Kidney capillary endothelial cell (primary cell): ENCODE data around the gene ADCY3.

Experiments used
- DNase-seq: peaks from one replicate; pipeline ENCODE4 v3.0.0-alpha.2; 2018; ENCODE audit warnings: low spot score

ADCY3 gene

DNA sequence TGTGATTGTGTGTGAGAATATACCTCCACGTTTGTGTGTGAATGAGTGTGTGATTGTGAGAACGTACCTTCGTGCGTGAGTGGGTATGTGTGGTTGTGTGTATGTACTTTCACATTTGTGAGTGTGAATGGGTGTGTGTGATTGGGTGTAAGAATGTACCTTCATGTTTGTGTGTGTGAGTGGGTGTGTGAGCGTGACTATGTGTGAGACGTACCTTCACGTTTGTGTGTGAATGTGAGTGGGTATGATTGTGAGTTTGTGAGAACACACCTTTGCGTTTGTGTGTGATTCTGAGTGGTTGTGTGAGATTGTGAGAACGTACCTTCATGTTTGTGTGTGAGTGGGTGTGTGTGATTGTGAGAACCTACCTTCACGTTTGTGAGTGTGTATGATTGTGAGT lies 5.8 kb upstream of the ADCY3 start:
- DNase-seq, result no peak

DNA sequence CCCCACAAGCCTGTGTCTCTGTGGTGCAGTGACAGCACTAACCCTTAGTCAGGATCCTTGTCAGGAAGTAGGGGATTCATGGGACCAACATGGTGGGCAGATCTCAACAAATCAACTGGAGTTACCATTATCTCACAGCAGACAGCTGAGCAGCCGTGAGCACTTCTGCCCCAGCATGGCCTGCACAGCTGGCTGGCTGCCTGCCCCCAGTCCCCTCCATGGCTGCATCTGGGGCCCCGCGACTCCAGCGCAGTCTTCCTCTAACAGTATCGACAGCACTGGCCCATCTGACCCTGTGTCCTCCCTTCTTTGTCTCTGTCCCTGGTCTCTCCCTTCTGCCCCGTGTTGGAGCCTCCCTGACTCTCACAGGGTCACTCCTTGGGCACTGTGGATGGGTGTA lies 4.7 kb upstream of the ADCY3 start:
- DNase-seq, result no peak

DNA sequence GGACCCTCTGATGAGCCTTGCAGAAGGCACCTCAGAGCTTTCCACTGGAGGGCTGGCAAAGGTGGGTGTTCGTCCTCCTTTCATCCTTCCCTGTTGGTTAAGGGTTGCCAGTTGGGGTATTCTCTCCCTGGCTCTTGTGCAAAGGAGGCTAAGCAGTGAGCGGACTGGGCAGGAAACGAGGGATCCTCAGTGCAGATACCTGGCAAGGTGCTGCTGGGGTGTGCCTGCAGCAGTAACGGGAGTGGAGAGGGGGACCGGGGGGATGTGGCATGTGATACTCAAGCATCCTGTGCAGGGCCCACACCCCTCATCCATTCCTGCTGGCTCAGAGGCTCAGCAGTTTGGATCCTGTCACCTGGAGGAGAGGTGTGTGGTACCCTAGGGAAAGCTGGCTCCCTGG lies 4.2 kb upstream of the ADCY3 start:
- no peak for DNase-seq

DNA sequence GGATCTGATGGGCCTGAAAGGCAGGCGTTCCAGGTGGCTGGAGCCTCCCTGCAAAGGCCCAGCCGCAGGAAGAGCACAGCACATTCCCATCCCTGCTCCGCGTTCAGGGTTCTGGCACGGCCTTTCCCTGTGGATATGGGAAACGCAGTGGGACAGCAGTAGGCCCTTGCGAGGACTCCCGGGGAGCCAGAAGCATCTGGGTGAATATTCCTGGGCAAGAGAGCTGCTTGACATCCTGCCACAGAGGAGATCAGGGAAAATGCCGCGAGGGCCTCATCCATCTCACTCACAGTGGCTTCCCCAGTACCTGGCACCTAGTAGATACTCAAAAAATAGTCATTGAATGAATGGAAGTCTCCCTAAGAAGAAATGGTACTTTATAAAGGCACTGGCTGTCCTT lies 3.1 kb upstream of the ADCY3 start:
- DNase-seq, result no peak

DNA sequence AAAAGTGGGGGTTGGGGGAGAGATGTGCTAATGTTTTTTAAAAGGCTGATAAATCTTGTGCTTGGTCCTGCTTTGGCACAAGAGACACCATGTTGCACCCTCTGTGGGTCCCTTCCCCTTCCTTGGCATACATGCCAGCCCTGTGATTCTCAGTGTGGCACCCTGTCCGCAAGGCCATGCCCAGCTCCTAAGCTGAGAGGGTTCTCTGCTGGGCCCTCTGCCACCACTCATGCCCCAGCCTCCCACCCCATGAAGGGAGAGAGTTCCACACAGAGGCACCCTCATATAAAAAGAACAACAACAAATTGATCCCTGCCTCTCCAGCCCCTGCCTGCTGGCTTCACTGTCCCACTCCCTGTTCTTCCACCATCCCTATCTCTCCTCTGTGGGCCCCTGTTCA lies 2.5 kb upstream of the ADCY3 start:
- DNase-seq, result no peak

DNA sequence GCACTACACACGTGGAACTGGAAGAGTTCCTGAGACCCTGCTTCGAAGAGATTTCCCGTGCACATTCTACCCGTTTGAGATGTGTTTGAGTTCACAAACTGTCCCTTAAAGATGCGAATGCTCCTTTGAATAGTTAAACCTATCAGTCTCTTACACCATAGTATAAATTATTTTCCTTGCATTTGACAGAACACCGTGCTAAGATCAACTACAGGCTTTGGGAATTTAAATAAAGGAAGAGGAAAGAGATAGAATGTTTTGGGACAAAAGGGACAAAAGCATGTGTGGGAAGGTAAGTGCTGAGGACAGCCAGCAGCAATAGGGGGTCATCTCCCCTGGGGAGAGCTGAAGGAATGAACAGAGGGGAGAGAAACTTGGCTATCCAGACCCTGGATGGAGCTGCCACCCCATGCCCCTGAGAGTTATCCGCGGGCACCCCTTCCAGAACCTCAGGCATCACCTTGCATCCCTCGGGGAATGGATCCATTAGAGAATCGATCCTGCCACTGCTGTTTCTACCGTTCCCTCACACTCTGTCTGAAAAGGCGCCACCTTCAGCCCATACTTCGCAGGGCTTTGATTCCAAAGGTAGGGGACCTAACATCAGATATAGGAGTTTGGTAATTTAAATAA lies 888 bp upstream of the ADCY3 start:
- DNase-seq, result no peak

DNA sequence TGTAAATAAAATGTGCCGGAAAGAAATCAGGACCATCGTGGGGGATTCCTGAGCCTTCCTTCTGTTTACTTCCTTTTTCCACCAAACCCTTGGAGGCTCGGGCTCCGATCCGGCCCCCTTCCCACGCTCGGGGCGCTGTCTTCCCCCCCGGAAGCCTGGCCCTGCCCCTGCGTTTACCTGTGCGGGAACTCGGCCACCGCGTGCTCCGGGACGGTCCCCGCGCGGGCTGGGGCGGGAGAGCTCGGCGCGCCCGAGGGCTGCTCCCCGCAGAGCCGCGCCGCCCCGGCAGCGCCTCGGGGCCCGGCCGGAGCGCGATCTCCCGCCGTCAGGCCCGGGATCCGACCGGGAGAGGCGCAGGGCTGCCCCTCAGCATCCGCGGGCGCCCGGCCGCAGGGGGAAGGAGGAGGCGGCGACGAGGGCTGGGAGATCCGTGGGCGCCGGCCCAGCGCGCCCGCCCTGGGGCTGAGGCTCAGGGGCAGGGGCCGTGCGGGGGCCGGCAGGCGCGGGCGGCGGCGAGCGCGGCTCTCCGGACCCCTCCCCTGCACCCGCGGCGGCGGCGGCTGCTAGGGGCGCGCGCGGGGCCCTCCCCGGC lies 435 bp downstream of the ADCY3 start:
- DNase-seq, result no peak

DNA sequence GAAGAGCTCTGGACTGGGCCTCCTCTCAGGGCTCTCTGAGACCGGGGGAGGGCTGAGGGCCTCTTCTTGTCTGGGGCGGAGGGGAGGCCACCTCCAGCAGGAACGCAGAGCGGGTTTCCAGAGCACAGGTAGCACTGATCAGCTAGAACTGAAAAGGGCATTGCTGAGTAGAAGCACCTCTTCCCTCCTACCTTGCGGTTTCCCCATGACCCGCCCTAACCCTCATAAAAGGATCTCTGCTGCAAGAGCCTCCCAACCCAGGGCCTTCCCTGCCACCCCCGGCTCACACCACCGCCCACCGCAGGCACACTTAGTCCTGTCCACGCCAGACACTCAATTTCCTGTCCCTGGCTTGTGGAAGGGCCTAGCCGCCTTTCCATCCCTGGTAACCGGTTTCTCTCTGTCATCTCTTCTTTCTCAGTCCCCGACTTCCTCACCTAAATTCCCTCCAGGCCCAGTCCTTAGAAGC lies 966 bp downstream of the ADCY3 start:
- no peak for DNase-seq

DNA sequence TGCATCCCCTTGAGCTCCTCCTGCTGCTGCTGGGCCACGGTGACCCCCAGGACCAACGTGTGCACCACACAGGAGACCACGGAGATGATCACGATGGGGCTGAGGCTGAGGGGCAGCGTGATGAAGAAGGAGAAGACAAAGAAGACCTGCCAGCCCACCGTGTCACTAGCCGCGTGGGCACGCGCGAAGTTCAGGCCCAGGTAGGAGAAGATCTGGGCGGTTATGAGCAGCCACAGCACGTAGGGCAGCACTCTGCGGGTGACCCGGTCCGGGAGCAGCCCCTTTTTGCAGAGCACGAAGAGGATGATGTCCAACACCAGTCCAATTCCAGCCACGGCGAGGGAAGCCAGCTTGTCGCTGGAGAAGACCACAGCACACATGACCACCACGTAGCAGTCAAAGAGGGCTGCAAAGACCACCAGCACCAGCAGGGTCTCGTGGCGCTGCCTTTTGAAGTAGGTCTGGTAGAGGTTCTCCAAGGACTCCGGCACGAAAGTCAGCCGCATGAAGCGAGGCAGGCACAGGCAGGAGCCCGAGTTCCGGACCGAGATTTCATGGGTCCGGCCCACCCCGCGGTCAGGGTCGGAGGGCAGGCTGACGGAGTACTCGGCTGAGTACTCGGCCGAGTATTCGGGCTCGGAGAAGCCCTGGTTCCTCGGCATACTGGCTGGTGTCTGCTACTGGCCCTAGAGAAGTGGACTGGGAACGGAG lies 1.6 kb downstream of the ADCY3 start:
- DNase-seq, result no peak

DNA sequence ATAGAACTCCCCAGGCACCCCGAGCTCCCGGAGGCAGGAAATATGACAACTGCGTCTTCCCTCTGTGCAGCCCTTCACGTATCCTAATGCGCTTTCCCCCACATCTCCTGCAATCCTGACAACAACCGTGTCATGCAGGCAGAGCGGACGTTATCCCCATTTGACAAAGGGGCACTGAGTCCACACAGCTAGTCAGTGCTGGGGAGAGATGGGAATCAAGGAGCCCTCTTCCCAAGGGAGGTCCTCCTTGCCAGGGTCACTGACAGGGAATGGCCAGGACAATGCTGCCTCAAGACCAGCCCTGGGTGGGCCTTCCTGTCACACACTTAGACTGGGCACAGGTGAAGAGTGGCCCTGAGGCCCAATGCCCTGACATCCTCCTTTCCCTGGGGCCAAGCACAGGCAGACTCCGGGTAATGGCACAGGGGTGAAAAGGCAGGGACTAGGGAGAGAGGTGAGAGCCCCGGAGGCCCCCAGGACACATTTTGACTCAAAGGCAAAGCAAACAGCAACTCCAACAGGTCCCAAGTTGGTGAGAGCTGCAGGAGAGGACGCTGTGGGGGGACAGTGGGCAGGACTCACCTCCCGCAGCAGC lies 2.2 kb downstream of the ADCY3 start:
- no peak for DNase-seq

DNA sequence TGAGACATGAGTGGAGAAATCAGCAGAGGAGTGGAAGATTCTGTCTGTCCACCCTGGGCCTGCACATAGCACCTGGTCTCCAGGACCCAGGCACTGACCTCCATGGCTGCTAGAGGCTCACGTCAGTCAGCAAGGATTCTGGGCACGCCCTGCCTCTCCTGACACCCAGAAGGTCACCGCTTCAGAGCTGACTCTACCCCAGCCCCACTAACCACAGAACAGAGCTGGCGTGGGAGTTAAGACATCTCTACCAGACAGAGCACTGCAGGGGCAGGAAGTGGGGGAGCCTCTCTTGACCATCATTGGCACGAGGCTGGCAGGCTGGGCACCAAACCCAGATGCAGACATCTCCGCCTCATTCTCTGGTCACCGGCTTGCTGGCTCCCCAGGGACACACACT lies 3.0 kb downstream of the ADCY3 start:
- DNase-seq, result no peak

DNA sequence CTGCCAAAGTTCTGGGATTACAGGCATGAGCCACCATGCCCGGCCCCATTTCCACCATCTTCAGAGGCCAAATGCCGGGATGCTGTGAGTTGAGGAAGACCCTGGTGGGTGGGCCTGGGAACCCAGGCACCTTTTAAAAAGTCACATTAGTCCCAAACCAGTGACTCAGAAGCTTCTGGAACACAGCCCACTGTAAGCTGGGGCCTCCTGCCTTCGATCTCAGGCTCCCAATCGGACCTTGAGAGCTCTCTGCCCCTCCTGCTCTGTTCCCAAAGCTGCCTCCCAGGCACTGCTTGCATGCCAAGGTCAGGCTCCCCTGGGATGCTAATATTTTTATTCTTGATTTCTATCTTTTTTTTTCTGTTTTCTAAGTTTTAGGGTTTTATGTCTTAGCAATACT lies 4.2 kb downstream of the ADCY3 start:
- DNase-seq, result no peak

DNA sequence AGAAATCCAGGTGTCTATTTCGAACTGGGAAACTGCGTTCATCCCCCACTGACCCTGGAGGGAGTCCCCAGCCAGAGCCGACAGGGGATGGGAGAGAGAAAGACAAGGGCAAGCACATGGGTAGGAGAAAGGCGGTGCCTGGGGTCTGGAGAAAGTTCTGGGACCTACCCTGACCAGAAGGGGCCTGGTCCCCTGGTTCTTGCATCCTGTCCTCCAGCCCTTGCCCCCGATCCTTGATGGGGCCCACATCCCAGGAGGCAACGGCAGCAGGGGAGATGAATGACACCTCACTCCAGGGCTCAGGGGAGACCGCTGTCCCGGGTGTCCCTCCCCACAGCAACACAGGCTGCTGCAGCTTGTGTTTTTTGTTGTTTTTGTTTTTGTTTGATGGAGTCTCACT lies 4.9 kb downstream of the ADCY3 start:
- no peak for DNase-seq

DNA sequence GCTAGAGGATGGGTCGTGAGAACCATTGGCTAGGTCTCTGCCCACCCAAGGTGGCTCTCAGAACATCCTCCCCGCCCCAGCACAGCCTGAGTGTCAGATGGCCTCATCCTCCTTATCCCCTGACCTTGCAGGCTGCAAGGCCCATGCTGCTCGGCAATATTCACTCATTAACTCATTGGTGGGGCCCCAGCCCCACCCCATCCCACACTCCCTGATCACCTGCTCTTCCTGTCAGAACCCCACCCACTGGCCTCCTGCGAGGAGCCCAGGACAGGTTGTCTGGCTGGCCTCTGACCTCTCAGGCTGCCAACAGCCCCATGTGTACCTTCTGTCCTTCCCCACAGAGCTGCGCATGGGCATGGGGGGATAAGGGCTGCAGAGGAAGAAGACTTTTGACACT lies 5.3 kb downstream of the ADCY3 start:
- DNase-seq, result no peak

DNA sequence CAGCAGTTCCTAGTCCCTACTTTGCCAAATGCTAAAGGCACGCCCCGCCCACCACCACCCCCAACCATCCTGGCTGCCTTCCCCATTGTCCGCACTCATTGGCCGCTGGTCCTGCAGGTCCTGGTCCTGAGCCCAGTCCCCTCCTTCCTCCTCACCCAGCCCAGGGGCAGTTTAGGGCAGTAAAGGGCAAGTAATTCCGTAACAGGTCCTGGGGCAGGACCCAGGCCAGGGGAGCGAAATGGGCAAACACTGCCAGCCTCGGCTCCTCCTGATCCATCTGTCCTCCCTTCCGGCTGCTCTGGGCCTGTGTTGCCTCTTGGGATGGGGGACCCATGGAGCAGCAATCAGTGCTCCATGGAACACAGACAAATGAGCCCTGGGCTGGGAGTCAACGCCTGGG lies 6.1 kb downstream of the ADCY3 start:
- no peak for DNase-seq

DNA sequence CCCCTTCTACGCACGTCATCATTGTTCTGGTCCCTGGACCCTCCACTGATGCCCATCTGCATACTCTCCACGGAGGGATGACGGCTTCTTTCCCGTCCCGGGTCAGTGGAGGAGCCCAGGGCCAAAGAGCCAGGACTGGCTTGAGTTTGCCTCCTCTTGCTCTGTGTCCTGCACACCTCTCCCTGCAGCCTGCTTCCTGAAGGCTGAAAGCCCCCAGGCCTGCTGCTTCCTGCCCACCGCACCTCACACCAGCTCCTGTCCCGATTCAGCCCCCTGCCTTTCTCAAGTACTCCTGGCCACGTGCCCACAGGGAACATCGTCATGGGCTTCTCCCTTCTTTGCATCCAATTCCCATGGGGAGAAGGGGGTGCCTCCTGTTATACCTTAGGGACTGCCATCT lies 7.1 kb downstream of the ADCY3 start:
- DNase-seq, result no peak

DNA sequence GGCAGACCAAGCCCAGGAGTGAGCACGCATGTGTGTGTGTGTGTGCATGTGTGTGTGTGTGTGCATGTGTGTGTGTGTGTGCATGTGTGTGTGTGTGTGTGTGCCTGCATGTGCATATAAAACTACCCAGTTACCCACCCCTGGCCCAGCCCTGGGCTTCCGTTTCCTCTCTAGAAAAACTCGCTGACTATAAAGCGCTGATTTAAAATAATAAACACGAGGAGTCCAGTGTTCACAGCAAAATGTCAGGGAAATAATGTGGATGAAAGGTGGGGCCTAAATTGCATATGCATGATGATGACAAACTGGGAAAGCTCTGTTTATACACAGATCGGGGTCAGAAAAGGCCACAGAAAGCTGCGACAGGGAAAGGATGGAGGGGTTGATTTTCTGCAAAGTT lies 7.5 kb downstream of the ADCY3 start:
- DNase-seq, result no peak

DNA sequence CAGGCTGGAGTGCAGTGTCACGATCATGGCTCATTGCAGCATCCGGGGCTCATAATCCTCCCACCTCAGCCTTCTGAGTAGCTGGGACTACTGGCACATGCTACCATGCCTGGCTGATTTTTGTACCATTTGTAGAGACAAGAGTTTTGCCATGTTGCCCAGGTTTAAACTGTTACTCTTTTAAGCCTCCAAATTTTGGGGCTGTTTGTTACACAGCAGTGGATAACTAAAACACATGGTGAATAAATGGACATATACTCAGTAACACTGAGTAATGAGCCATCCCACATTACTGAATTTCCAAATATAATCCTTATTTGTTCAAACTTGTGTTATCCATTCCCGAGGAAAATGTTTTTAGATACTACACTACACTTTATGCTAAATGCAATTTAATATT lies 9.8 kb downstream of the ADCY3 start:
- no peak for DNase-seq

DNA sequence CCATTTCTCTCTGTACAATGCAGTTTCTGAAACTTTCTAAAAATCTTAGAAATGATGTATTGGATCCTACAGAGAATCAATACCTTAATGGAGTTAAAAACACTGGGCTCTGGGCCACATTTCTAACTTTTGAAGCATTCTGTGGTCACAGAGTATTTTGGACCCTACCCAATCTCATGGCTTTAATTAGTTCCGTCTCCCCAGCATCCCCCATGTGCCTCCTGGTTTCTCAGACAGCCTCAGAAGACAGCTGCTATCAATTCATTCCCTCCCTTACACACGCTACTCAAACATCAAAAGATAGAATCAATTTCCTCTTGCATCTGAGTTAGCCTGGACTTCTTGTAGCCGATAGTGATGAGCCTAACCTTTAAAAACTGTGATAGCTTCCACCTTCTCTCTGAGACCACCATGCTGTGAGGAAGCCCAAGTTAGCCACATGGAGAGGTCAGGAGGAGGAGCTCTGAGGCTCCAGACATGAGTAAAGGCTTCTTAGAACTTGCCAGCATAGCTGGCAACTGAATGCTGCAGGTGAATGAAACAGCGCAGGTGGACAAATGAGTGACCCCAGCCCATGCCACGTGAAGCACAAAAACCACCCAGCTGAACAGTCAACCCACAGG lies 10.4 kb downstream of the ADCY3 start:
- no peak for DNase-seq

DNA sequence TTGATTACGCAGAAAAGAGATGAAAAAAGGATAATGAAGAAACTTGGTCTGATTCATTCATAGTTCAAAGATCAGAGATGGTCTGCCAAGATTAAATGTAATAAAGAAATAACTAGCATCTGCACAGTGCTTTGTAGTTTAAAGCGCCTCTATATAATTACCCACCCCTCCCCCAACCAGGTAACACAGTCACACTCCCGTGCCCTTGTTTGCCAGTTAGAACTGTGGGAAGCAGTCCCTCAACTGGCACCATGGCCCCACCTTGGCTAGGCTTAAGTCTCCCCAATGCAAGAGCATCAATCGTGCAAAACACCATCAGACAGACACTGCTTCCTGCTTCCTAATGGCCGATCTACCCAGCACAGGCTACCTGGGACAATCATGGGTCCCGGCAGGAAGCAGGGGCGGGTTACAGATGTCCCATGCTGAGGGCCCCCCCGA lies 11.6 kb downstream of the ADCY3 start:
- DNase-seq, result no peak

DNA sequence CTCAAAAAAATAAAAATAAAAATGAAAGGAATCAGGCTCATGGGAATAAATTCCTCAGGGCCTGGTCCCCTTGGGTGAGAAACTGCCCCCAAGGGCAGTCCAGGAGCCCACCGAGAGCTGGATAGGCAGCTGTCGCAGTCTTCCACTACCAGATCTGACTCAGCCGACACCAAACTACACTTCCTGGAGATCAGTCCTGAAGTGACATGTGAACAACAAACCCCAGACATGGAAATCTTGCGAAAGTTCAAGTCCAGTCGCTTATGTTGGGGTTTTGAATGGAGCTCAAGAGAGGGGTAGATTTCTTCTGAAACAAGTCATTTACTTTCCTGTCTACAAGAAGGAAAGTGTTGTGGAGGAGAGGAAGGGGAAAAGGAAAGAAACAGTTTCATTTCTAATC lies 12.9 kb downstream of the ADCY3 start:
- DNase-seq, result no peak

DNA sequence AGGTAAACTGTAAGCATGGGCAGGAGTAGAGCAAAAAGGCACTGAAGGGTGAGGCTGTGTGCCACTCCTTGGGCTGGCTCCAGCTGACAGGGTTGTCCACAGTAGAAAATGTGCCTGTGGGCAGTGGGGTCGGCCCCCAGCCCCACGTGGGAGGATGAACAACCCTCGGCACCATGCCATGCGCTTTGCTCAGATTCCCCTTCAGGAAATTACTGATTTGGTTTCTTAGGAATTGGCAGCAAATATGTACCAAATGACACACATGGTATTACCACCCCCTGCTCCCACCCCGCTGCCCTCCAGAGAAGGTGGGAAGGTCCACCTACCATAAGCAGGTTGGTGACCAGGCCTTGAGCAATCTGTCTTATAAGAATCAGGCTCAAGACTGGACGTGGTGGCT lies 13.6 kb downstream of the ADCY3 start:
- no peak for DNase-seq
